Loucy (cell line): ENCODE data around the gene MAB21L4.

Experiments
- H2AFZ ChIP-seq: fragments of 200-600 bp; sonication (generic); 2 replicates; pipeline ENCODE4 v1.6.0; 2016; ENCODE audit warnings: antibody characterized with exemption, mild to moderate bottlenecking, low read length, moderate library complexity
- H3F3A ChIP-seq: fragments of 200-600 bp; 2 replicates; pipeline ENCODE4 v1.6.0; 2016; ENCODE audit warnings: antibody characterized with exemption, low read depth, mild to moderate bottlenecking
- H3K27me3 ChIP-seq: fragments of 200-600 bp; sonication (generic); 2 replicates; pipeline ENCODE4 v1.6.1; 2014; ENCODE audit warnings: low read length, mild to moderate bottlenecking; ENCODE audit not compliant: insufficient read depth, poor library complexity, severe bottlenecking
- H3K36me3 ChIP-seq: fragments of 200-600 bp; sonication (generic); 2 replicates; pipeline ENCODE4 v1.6.1; 2016; ENCODE audit warnings: low read length; ENCODE audit not compliant: insufficient read depth
- H3K4me1 ChIP-seq: fragments of 200-600 bp; sonication (generic); 2 replicates; pipeline ENCODE4 v1.5.1; 2014; ENCODE audit warnings: low read length, mild to moderate bottlenecking; ENCODE audit not compliant: insufficient read depth, poor library complexity, severe bottlenecking
- H3K4me2 ChIP-seq: fragments of 200-600 bp; sonication (generic); 2 replicates; pipeline ENCODE4 v1.6.0; 2014; ENCODE audit warnings: antibody characterized with exemption, low read length, low read depth, mild to moderate bottlenecking; ENCODE audit not compliant: poor library complexity, severe bottlenecking
- H3K4me3 ChIP-seq: fragments of 200-600 bp; sonication (generic); 2 replicates; pipeline ENCODE4 v1.5.1; 2014; ENCODE audit warnings: low read length, mild to moderate bottlenecking, mixed read lengths; ENCODE audit not compliant: poor library complexity, severe bottlenecking
- H3K79me2 ChIP-seq: fragments of 200-600 bp; sonication (generic); 2 replicates; pipeline ENCODE4 v1.6.1; 2014; ENCODE audit warnings: low read length; ENCODE audit not compliant: insufficient read depth
- H3K9ac ChIP-seq: fragments of 200-600 bp; sonication (generic); 2 replicates; pipeline ENCODE4 v1.6.0; 2014; ENCODE audit warnings: mild to moderate bottlenecking, low read depth, low read length, moderate library complexity; ENCODE audit not compliant: poor library complexity, severe bottlenecking
- H3K9me2 ChIP-seq: fragments of 200-600 bp; sonication (generic); replicated peaks from 2 replicates; pipeline ENCODE4 v1.6.1; 2016; ENCODE audit warnings: low read depth, low read length, mixed read lengths
- H3K9me3 ChIP-seq: fragments of 200-600 bp; sonication (generic); 2 replicates; pipeline ENCODE4 v1.6.1; 2014; ENCODE audit warnings: mild to moderate bottlenecking, antibody characterized with exemption, low read length, low read depth; ENCODE audit not compliant: insufficient read depth
- H4K20me1 ChIP-seq: fragments of 200-600 bp; sonication (generic); 2 replicates; pipeline ENCODE4 v1.6.0; 2014; ENCODE audit warnings: antibody characterized with exemption, low read length, mild to moderate bottlenecking; ENCODE audit not compliant: insufficient read depth, poor library complexity, severe bottlenecking
- EZH2phosphoT487 ChIP-seq: fragments of 200-600 bp; IDR thresholded peaks from 2 replicates; pipeline ENCODE4 v1.6.1; 2018; ENCODE audit warnings: antibody characterized with exemption, mild to moderate bottlenecking, moderate library complexity, borderline replicate concordance
- TF ChIP-seq, protein P1 (sequence below): fragments of 200-600 bp; sonication (generic); conservative IDR thresholded peaks from 2 replicates; pipeline ENCODE4 v1.5.1; 2014; ENCODE audit warnings: mild to moderate bottlenecking, antibody characterized with exemption, low read length

Gene MAB21L4

DNA sequence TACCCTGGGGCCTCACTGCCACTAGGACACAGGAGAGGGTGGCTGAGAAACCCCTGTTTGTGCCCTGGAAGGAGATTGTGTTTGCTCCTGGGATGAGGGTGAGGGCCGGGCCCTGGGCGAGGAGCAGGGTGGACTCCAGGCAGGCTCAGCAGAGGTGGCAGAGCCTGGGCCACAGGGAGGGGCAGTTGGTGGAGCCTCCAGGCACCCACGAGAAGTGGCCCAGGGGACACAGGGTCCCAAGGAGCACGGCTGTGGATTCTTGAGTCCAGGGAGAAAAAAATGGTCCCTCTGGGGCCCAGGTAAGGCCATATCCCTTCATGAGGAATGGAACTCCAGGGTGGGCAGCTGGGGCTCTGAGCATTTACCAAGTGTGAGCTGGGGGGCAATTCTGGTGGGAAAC lies 8.3 kb downstream of the MAB21L4 start:
- TF ChIP-seq, protein P1, sequence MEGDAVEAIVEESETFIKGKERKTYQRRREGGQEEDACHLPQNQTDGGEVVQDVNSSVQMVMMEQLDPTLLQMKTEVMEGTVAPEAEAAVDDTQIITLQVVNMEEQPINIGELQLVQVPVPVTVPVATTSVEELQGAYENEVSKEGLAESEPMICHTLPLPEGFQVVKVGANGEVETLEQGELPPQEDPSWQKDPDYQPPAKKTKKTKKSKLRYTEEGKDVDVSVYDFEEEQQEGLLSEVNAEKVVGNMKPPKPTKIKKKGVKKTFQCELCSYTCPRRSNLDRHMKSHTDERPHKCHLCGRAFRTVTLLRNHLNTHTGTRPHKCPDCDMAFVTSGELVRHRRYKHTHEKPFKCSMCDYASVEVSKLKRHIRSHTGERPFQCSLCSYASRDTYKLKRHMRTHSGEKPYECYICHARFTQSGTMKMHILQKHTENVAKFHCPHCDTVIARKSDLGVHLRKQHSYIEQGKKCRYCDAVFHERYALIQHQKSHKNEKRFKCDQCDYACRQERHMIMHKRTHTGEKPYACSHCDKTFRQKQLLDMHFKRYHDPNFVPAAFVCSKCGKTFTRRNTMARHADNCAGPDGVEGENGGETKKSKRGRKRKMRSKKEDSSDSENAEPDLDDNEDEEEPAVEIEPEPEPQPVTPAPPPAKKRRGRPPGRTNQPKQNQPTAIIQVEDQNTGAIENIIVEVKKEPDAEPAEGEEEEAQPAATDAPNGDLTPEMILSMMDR: no peak
- TF ChIP-seq EZH2phosphoT487: no peak
- H3K4me1 ChIP-seq: no peaks in the 10 kb centered on the region
- peaks cover 9% of the 10 kb centered on the region; the same call in 1 of the 2 replicates for H3K9me3 ChIP-seq
- H3K9me2 ChIP-seq: no peaks in the 10 kb centered on the region
- no peak overlapping the region for H2AFZ ChIP-seq
- no peak overlapping the region for H3K9ac ChIP-seq
- H3F3A ChIP-seq: no peaks in the 10 kb centered on the region
- no peaks in the 10 kb centered on the region for H4K20me1 ChIP-seq
- no peaks in the 10 kb centered on the region for H3K27me3 ChIP-seq
- no peak overlapping the region for H3K4me3 ChIP-seq
- H3K79me2 ChIP-seq: no peaks in the 10 kb centered on the region
- H3K36me3 ChIP-seq: no peaks in the 10 kb centered on the region
- H3K4me2 ChIP-seq: no peak overlapping the region

DNA sequence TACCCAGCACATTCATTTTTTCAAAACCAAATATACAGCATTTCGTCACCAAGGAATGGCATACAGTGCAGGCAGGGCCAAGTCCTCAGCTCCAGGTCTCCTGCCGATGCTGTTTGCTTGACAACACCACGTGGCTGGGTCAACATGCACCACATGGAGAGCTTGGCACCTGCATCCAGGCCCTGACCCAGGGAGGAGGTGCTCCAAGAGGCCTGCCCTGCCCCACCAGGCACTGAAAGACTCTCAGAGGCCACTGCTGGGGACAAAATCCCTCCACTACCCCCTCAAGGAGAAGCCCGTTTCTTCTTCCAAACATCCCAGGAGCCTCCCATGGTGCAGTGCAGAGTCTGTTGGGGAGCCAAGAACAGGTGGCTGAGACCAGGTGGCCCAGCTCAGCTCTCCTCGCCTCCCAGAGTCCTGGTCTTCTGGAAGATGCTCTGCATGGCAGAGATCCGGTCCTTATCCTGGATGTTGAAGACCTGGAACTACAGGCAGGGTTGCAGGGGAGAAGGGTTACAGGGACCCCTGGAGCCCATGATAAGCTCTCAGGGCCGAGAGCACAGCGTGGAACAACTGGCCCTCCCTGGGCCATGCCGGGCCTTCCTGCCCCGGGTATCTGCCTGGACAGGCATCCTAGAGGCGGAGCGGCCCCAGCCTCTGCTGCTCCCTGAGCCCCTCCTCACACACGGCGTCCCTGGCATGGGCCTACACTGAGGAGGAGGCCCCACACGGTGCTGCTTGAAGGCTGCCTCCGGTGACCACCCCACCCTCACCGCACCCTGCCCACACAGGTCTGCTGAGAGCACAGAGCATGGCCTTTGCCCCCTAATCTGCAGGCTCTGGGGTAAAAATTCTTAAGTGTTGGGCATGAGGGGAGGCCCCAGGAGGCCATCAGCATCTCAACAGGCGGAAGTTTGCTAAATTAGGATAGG lies 9.0 kb downstream of the MAB21L4 start:
- Histone ChIP-seq H4K20me1 (no peaks in the 10 kb centered on the region), H3K9me2 (no peaks in the 10 kb centered on the region), H2AFZ (no peak overlapping the region), H3K9ac (no peak overlapping the region), H3K36me3 (no peaks in the 10 kb centered on the region), H3K27me3 (no peaks in the 10 kb centered on the region), H3K9me3 (peaks cover 9% of the 10 kb centered on the region; the same call in 1 of the 2 replicates), H3F3A (no peaks in the 10 kb centered on the region), H3K4me3 (no peak overlapping the region), H3K4me1 (no peaks in the 10 kb centered on the region), H3K4me2 (no peak overlapping the region), H3K79me2 (no peaks in the 10 kb centered on the region)
- TF ChIP-seq, protein P1: no peak
- no peak for TF ChIP-seq EZH2phosphoT487

DNA sequence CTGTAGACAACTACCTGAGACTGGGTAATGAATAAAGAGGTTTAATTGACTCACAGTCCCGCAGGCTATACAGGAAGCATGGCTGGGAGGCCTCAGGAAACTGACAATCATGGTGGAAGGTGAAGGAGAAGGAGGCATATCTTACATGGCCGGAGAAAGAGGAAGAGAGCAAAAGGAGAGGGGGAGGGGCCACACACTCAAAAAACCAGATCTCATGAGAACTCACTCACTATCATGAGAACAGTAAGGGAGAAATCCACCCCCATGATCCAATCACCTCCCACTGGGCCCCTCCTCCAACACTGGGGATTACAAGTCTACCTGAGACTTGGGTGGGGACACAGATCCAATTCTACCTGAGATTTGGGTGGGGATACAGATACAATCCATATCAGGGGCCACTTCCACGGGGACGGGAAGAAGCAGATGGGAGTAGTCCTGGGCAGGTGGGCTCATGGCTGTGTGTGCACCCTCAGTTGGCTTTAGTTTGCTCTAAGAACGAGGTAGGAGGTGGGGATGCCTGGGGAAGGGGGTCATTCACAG lies 9.9 kb downstream of the MAB21L4 start:
- no peaks in the 10 kb centered on the region for H3K9me2 ChIP-seq
- H3K4me3 ChIP-seq: no peak overlapping the region

More for the DNA sequence above, 9.9 kb downstream of the MAB21L4 start:
- no peaks in the 10 kb centered on the region for H3K36me3 ChIP-seq
- H3K9me3 ChIP-seq: peaks cover 9% of the 10 kb centered on the region; the same call in 1 of the 2 replicates
- no peak overlapping the region for H3K4me2 ChIP-seq
- no peaks in the 10 kb centered on the region for H3K79me2 ChIP-seq
- no peak for TF ChIP-seq EZH2phosphoT487
- TF ChIP-seq, protein P1: no peak
- no peaks in the 10 kb centered on the region for H4K20me1 ChIP-seq
- H3F3A ChIP-seq: no peaks in the 10 kb centered on the region
- no peak overlapping the region for H3K9ac ChIP-seq
- no peak overlapping the region for H2AFZ ChIP-seq
- no peaks in the 10 kb centered on the region for H3K27me3 ChIP-seq
- no peaks in the 10 kb centered on the region for H3K4me1 ChIP-seq
